Stimulated activated CD4-positive, alpha-beta T cell treated with anti-CD3 and anti-CD28 coated beads, Interleukin-1b, Interleukin-23, amount 100 ng/mL, for 4 hours (primary cell): Measurements from ENCODE around the gene CSNK2A3.

Experiments used
- DNase-seq, 2 donors: peaks; one replicate each; pipeline ENCODE4 v3.0.0-alpha.2; 2020; ENCODE audit warnings: low read depth in 2 of 2

The CSNK2A3 gene

GRCh38 chr11:11335043-11335442, 18.0 kb downstream of the CSNK2A3 start:
- no peak for DNase-seq

GRCh38 chr11:11334607-11335006, 18.4 kb downstream of the CSNK2A3 start:
- DNase-seq = no peak

GRCh38 chr11:11332141-11332710, 20.8 kb downstream of the CSNK2A3 start:
- DNase-seq = no peak

GRCh38 chr11:11329062-11329806, 23.8 kb downstream of the CSNK2A3 start:
- DNase-seq = no peak

- DNase-seq = no peak
These were observed 29.0 kb downstream of the CSNK2A3 start for GRCh38 chr11:11324090-11324489.

- DNase-seq = no peak
These were observed 30.9 kb downstream of the CSNK2A3 start for GRCh38 chr11:11322101-11322500.

GRCh38 chr11:11320825-11321224, 32.2 kb downstream of the CSNK2A3 start:
- no peak for DNase-seq

GRCh38 chr11:11318961-11319360, 34.1 kb downstream of the CSNK2A3 start:
- DNase-seq = no peak

GRCh38 chr11:11318461-11318860, 34.6 kb downstream of the CSNK2A3 start:
- no peak for DNase-seq

- DNase-seq = no peak
These were observed 36.3 kb downstream of the CSNK2A3 start for GRCh38 chr11:11316651-11317230.

- no peak for DNase-seq
These were observed 39.0 kb downstream of the CSNK2A3 start for GRCh38 chr11:11313902-11314692.

GRCh38 chr11:11313426-11313825, 39.6 kb downstream of the CSNK2A3 start:
- no peak for DNase-seq

GRCh38 chr11:11312738-11313137, 40.3 kb downstream of the CSNK2A3 start:
- no peak for DNase-seq

- DNase-seq = no peak
These were observed 41.9 kb downstream of the CSNK2A3 start for GRCh38 chr11:11311169-11311568.

- no peak for DNase-seq
These were observed 43.1 kb downstream of the CSNK2A3 start for GRCh38 chr11:11309906-11310305.

- no peak for DNase-seq
These were observed 44.8 kb downstream of the CSNK2A3 start for GRCh38 chr11:11308249-11308648.

- no peak for DNase-seq
These were observed 46.2 kb downstream of the CSNK2A3 start for GRCh38 chr11:11306855-11307254.

GRCh38 chr11:11304550-11304949, 48.5 kb downstream of the CSNK2A3 start:
- DNase-seq = no peak

GRCh38 chr11:11302565-11302964, 50.5 kb downstream of the CSNK2A3 start:
- DNase-seq = no peak
